B cell (primary cell): ENCODE results near the gene MARCHF7. TPM values are rescaled to one million over a fixed set of nuclear protein-coding genes. Genes with fewer than 3 reads are reported as not detected.

ENCODE experiments used
- ATAC-seq: fragments of 200-7000 bp; cut with Tn5 transposase; one replicate; pipeline ENCODE4 v1.10.0; 2021; ENCODE audit warnings: low read depth, mild to moderate bottlenecking, moderate number of reproducible peaks, moderate library complexity
- CTCF ChIA-PET: fragments of 350-600 bp; sonication (Branson Sonifier 250); formaldehyde crosslinking; loops from one replicate; lab custom pipeline; 2021; ENCODE audit warnings: antibody characterized with exemption, inconsistent platforms; lab: Charles Lee
- POLR2A ChIA-PET: fragments of 350-600 bp; sonication (Branson Sonifier 250); formaldehyde crosslinking; loops from one replicate; lab custom pipeline; 2021; ENCODE audit warnings: antibody characterized with exemption; lab: Charles Lee
- DNase-seq: peaks from one replicate; pipeline ENCODE4 v3.0.0; 2013
- H2AFZ ChIP-seq: 2 replicates; pipeline ENCODE4 v1.6.1; 2012; ENCODE audit warnings: mild to moderate bottlenecking, low read depth, low read length; ENCODE audit not compliant: insufficient read depth, poor library complexity, severe bottlenecking
- H3K27ac ChIP-seq, 2 donors: 1 replicate in 1 of 2; 2 replicates in 1 of 2; pipeline ENCODE4 v1.5.1; 2012 to 2013; ENCODE audit warnings: low read length in 2 of 2, mild to moderate bottlenecking in 2 of 2, moderate library complexity in 1 of 2
- H3K27me3 ChIP-seq, 4 experiments: fragments of 200-600 bp in 1 of 4; sonication (generic) in 1 of 4; replicated peaks in 1 of 4; 1 replicate in 2 of 4; 2 replicates in 2 of 4; pipeline versions ENCODE4 v1.6.1 to v1.7.0; 2013 to 2016; ENCODE audit warnings: low read length in 3 of 4, mild to moderate bottlenecking in 2 of 4, mixed read lengths in 1 of 4, moderate library complexity in 1 of 4; ENCODE audit not compliant: insufficient read depth in 4 of 4, control insufficient read depth in 3 of 4; ENCODE audit errors: control extremely low read depth in 1 of 4
- H3K36me3 ChIP-seq, 2 experiments: replicated peaks in 1 of 2; 1 replicate in 1 of 2; 2 replicates in 1 of 2; pipeline versions ENCODE4 v1.6.1 to v1.7.1; 2013; ENCODE audit warnings: low read length in 1 of 2; ENCODE audit not compliant: insufficient read depth in 2 of 2, control insufficient read depth in 1 of 2; ENCODE audit errors: control extremely low read depth in 1 of 2, extremely low read depth in 1 of 2
- H3K4me1 ChIP-seq, 2 donors: fragments of 200-600 bp in 1 of 2; sonication (generic) in 1 of 2; 1 replicate in 1 of 2; 2 replicates in 1 of 2; pipeline versions ENCODE4 v1.5.1 to v1.6.1; 2013 to 2017; ENCODE audit warnings: low read length in 2 of 2; ENCODE audit not compliant: control insufficient read depth in 2 of 2, insufficient read depth in 2 of 2
- H3K4me2 ChIP-seq: replicated peaks from 2 replicates; pipeline ENCODE3; 2012; ENCODE audit warnings: mild to moderate bottlenecking, low read depth, low read length; ENCODE audit not compliant: poor library complexity, severe bottlenecking
- H3K4me3 ChIP-seq, 5 experiments: fragments of 200-600 bp in 1 of 5; sonication (generic) in 1 of 5; 1 replicate in 3 of 5; 2 replicates in 2 of 5; pipeline versions ENCODE4 v1.5.1 to v1.7.0; 2011 to 2016; ENCODE audit warnings: low read length in 4 of 5, mild to moderate bottlenecking in 4 of 5, low read depth in 2 of 5, control low read depth in 1 of 5, moderate library complexity in 1 of 5; ENCODE audit not compliant: insufficient read depth in 1 of 5; ENCODE audit errors: control extremely low read depth in 1 of 5, extremely low read depth in 1 of 5
- H3K79me2 ChIP-seq: fragments of 200-600 bp; sonication (generic); one replicate; pipeline ENCODE4 v1.6.0; 2016; ENCODE audit warnings: low read length; ENCODE audit not compliant: control insufficient read depth, insufficient read depth
- H3K9ac ChIP-seq: fragments of 200-600 bp; sonication (generic); 2 replicates; pipeline ENCODE4 v1.6.1; 2017; ENCODE audit warnings: mild to moderate bottlenecking, low read length, moderate library complexity
- H3K9me3 ChIP-seq, 3 donors: one replicate each; pipeline versions ENCODE4 v1.6.1 to v1.7.1; 2013; ENCODE audit warnings: low read length in 2 of 3; ENCODE audit not compliant: control insufficient read depth in 2 of 3, insufficient read depth in 1 of 3; ENCODE audit errors: control extremely low read depth in 1 of 3
- H4K20me1 ChIP-seq: 2 replicates; pipeline ENCODE4 v1.6.0; 2012; ENCODE audit warnings: mild to moderate bottlenecking, low read length; ENCODE audit not compliant: insufficient read depth, control insufficient read depth, poor library complexity, severe bottlenecking
- H3K27ac Mint-ChIP-seq: one replicate; pipeline ENCODE4 v1.8.0; 2021; ENCODE audit warnings: mixed read lengths
- H3K27me3 Mint-ChIP-seq: one replicate; pipeline ENCODE4 v1.8.0; 2021; ENCODE audit warnings: mixed read lengths
- H3K4me1 Mint-ChIP-seq: one replicate; pipeline ENCODE4 v1.8.0; 2021; ENCODE audit warnings: mixed read lengths
- H3K4me3 Mint-ChIP-seq: one replicate; pipeline ENCODE4 v1.8.0; 2021; ENCODE audit warnings: mixed read lengths
- H3K9me3 Mint-ChIP-seq: one replicate; pipeline ENCODE4 v1.8.0; 2022; ENCODE audit warnings: mixed read lengths; ENCODE audit not compliant: insufficient read depth
- EZH2 ChIP-seq: IDR thresholded peaks from 2 replicates; pipeline ENCODE4 v1.6.1; 2012; ENCODE audit warnings: borderline replicate concordance, low read depth, mild to moderate bottlenecking, moderate library complexity, low read length; ENCODE audit not compliant: insufficient read depth, poor library complexity, severe bottlenecking
- WGBS: methylation state at CpG from one replicate; pipeline ENCODE4 v1.1.5; 2013; ENCODE audit warnings: missing lambda C conversion rate; ENCODE audit not compliant: insufficient coverage; 5-methylcytosine and 5-hydroxymethylcytosine counted together
- intact Hi-C: fragments of 100-400 bp; cut with micrococcal nuclease; formaldehyde crosslinking; loops from one replicate; pipeline ENCODE4 v1.10.0; 2022
- polyA plus RNA-seq: library from polyadenylated mRNA; depleted of rRNA; stranded (reverse); fragments of >200 nt; gene quantifications from 2 replicates; pipeline ENCODE4 v1.2.3, GENCODE V29; 2012
- total RNA-seq, 2 donors: library from RNA; stranded (reverse); fragments of 120-200 nt in 1 of 2; gene quantifications; 1 replicate in 1 of 2; 2 replicates in 1 of 2; pipeline versions ENCODE4 v1.2.3 to v1.2.4, GENCODE V29; 2013 to 2022
- TF ChIP-seq, protein P1 (sequence below): fragments of 200-600 bp; IDR thresholded peaks from one replicate; pipeline ENCODE4 v1.8.0; 2022; ENCODE audit warnings: antibody characterized with exemption, mild to moderate bottlenecking

Gene MARCHF7
- total and polyA plus RNA-seq, 2 donors (not counting 1 experiment from before 2014, with no cell fraction given) = 55.4 to 109 TPM

DNA sequence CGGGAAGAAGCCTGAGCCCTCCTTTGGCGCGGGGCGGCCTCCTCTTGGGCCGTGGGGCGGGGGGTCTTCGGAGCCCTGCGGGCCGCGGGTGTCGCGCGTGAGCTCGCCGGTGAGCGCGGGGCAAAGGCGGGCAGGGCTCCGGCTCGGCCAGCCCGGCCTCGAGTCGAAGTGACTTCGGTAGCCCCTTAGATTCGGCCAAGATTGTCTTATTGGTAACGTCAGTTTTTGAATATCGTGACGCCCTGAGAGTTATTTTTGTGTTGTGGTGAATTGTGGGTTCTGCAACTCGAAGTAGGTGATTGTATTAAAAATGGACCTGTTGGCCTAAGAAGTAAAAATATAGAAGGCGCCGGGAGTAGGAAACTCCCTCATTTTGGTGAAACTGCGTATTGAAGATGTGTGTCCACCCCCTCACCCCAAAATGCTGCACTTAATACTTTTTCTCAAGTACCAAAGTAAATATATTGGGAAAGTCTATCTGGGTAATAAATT is 669 bp downstream of the MARCHF7 start:
- Histone ChIP-seq H2AFZ (peak overlapping the region; percentile 72), H3K4me3 (peak overlapping the region; percentile 59 to 100 (median 80)), H3K79me2 (peaks cover 64% of the 10 kb centered on the region), H3K4me2 (peak overlapping the region; percentile 90), H3K36me3 (peaks cover 9 to 21% of the 10 kb centered on the region in 2 experiments), H3K9ac (peak overlapping the region; percentile 100), H4K20me1 (peaks cover 48% of the 10 kb centered on the region), H3K4me1 (peaks cover 29 to 41% of the 10 kb centered on the region in 2 donors), H3K27me3 (no peaks in the 10 kb centered on the region), H3K9me3 (no peaks in the 10 kb centered on the region), H3K27ac (peak overlapping the region; percentile 96 to 99)
- ATAC-seq = no peak
- DNase-seq = no peak
- H3K27me3 Mint-ChIP-seq = no peaks in the 10 kb centered on the region
- H3K4me3 Mint-ChIP-seq = peak overlapping the region; percentile 99
- POLR2A ChIA-PET = interaction anchor here (1.1 to 1.4 kb wide), 2 partner anchors 41 to 44 kb away, joined by 3 read pairs; no protein-coding TSS in a partner anchor
- intact Hi-C loops = loop anchor here (1.0 to 10.0 kb wide), 6 partner anchors 52 to 1424 kb away; partner anchors contain the start of genes BAZ2B, LY75 and WDSUB1
- H3K4me1 Mint-ChIP-seq = peaks cover 57% of the 10 kb centered on the region
- TF ChIP-seq, protein P1, sequence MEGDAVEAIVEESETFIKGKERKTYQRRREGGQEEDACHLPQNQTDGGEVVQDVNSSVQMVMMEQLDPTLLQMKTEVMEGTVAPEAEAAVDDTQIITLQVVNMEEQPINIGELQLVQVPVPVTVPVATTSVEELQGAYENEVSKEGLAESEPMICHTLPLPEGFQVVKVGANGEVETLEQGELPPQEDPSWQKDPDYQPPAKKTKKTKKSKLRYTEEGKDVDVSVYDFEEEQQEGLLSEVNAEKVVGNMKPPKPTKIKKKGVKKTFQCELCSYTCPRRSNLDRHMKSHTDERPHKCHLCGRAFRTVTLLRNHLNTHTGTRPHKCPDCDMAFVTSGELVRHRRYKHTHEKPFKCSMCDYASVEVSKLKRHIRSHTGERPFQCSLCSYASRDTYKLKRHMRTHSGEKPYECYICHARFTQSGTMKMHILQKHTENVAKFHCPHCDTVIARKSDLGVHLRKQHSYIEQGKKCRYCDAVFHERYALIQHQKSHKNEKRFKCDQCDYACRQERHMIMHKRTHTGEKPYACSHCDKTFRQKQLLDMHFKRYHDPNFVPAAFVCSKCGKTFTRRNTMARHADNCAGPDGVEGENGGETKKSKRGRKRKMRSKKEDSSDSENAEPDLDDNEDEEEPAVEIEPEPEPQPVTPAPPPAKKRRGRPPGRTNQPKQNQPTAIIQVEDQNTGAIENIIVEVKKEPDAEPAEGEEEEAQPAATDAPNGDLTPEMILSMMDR = no peak
- TF ChIP-seq EZH2 = no peak
- CTCF ChIA-PET = interaction anchor here (1.1 kb wide), 1 partner anchor 99 kb away, joined by 4 read pairs; no protein-coding TSS in a partner anchor
- peak overlapping the region; percentile 99 for H3K27ac Mint-ChIP-seq
- no peaks in the 10 kb centered on the region for H3K9me3 Mint-ChIP-seq
- under 1% methylated on average over 28 of the region's 32 CpGs for WGBS

GRCh38 chr2:159713631-159714246 is 1.4 kb downstream of the MARCHF7 start:
- Histone ChIP-seq H3K36me3 (peaks cover 11 to 24% of the 10 kb centered on the region in 2 experiments), H3K4me2 (peak overlapping the region; percentile 90), H3K27ac (peak overlapping the region; percentile 96 to 99), H3K27me3 (no peaks in the 10 kb centered on the region), H3K4me1 (peaks cover 29 to 41% of the 10 kb centered on the region in 2 donors), H3K79me2 (peaks cover 71% of the 10 kb centered on the region), H4K20me1 (peaks cover 56% of the 10 kb centered on the region), H3K9ac (peak overlapping the region; percentile 100), H2AFZ (no peak overlapping the region), H3K4me3 (peak overlapping the region in 4 of 5 experiments; percentile 59 to 100 (median 87)), H3K9me3 (no peaks in the 10 kb centered on the region)
- ATAC-seq (no peak), DNase-seq (no peak)
- POLR2A ChIA-PET = no interaction called here
- intact Hi-C loops = loop anchor here (5.0 to 10.0 kb wide), 2 partner anchors 51 to 1424 kb away; no protein-coding TSS in a partner anchor
- no peak for TF ChIP-seq EZH2
- TF ChIP-seq, protein P1 = no peak
- Mint-ChIP-seq H3K4me3 (peak overlapping the region; percentile 99), H3K4me1 (peaks cover 59% of the 10 kb centered on the region), H3K9me3 (no peaks in the 10 kb centered on the region), H3K27me3 (no peaks in the 10 kb centered on the region), H3K27ac (peak overlapping the region; percentile 99)
- WGBS = 17% methylated on average over 2 of the region's 5 CpGs
- CTCF ChIA-PET = no interaction called here
